HepG2 (cell line): ENCODE results near the gene MTUS2. TPM values are rescaled to one million over a fixed set of nuclear protein-coding genes. Genes with fewer than 3 reads are reported as not detected.

Source experiments
- MXD4 ChIP-seq: IDR thresholded peaks from 2 replicates; pipeline ENCODE4 v1.6.1; 2016; ENCODE audit warnings: mild to moderate bottlenecking, missing biosample characterization, missing genetic modification reagents
- NR2C2 ChIP-seq: sonication (generic); formaldehyde crosslinking; IDR thresholded peaks from 2 replicates; pipeline ENCODE4 v1.4.0; 2020; ENCODE audit warnings: missing genetic modification reagents, mild to moderate bottlenecking, moderate library complexity, borderline replicate concordance
- POLR2G ChIP-seq: fragments of 200-400 bp; formaldehyde crosslinking; IDR thresholded peaks from 2 replicates; pipeline ENCODE4 v1.6.1; 2018; ENCODE audit warnings: mild to moderate bottlenecking, low read depth, low read length, moderate library complexity
- RBFOX2 ChIP-seq: fragments of 200-400 bp; formaldehyde crosslinking; IDR thresholded peaks from 2 replicates; pipeline ENCODE4 v1.6.1; 2017; ENCODE audit warnings: low read depth, mild to moderate bottlenecking, low read length
- SCMH1 ChIP-seq: sonication (generic); formaldehyde crosslinking; IDR thresholded peaks from 2 replicates; pipeline ENCODE4 v1.9.0; 2021; ENCODE audit warnings: missing genetic modification reagents, mild to moderate bottlenecking, borderline replicate concordance
- SOX13 ChIP-seq, 3 experiments: fragments of 450-650 bp in 1 of 3; sonication (generic) in 1 of 3; formaldehyde crosslinking in 1 of 3; IDR thresholded peaks in 2 of 3; conservative IDR thresholded peaks in 1 of 3; 2 replicates each; pipeline versions ENCODE4 v1.5.0 to v1.6.1; 2016 to 2020; ENCODE audit warnings: antibody characterized with exemption in 1 of 3, mild to moderate bottlenecking in 1 of 3, missing compliant biosample characterization in 1 of 3, missing genetic modification reagents in 1 of 3, moderate library complexity in 1 of 3
- ZNF253 ChIP-seq: sonication (generic); formaldehyde crosslinking; IDR thresholded peaks from 2 replicates; pipeline ENCODE4 v1.8.0; 2022; ENCODE audit warnings: mild to moderate bottlenecking, missing genetic modification reagents, borderline replicate concordance
- ZNF333 ChIP-seq: sonication (generic); formaldehyde crosslinking; IDR thresholded peaks from 2 replicates; pipeline ENCODE4 v1.4.0; 2020; ENCODE audit warnings: mild to moderate bottlenecking, missing genetic modification reagents, borderline replicate concordance
- ZNF614 ChIP-seq: IDR thresholded peaks from 2 replicates; pipeline ENCODE4 v1.6.1; 2018; ENCODE audit warnings: missing biosample characterization, missing genetic modification reagents, inconsistent platforms, borderline replicate concordance
- ZSCAN21 ChIP-seq: sonication (generic); formaldehyde crosslinking; IDR thresholded peaks from 2 replicates; pipeline ENCODE4 v1.8.0; 2022; ENCODE audit warnings: mild to moderate bottlenecking, missing genetic modification reagents, moderate library complexity, borderline replicate concordance
- polyA plus RNA-seq, 8 experiments: library from polyadenylated mRNA; depleted of rRNA in 3 of 8; stranded (reverse) in 7 of 8; unstranded in 1 of 8; fragments of >200 nt; fragmentation: Illumina TruSeq in 4 of 8; extraction: Trizol in 4 of 8; gene quantifications; 2 replicates each; pipeline versions ENCODE4 v1.2.1 to v1.2.3, GENCODE V29; 2011 to 2016; ENCODE audit warnings: low read depth in 4 of 8, missing spikeins in 1 of 8, mixed read lengths in 1 of 8; ENCODE audit not compliant: insufficient read depth in 1 of 8
- total RNA-seq, 5 experiments: library from RNA; depleted of rRNA; stranded (reverse); fragments of >200 nt; fragmentation: Illumina TruSeq; extraction: Trizol; gene quantifications; 2 replicates each; pipeline ENCODE4 v1.2.3, GENCODE V29; 2016; ENCODE audit warnings: low read depth in 1 of 5
- TF ChIP-seq, protein P1 (sequence below): sonication (generic); formaldehyde crosslinking; IDR thresholded peaks from 2 replicates; pipeline ENCODE4 v1.5.0; 2020; ENCODE audit warnings: missing genetic modification reagents, mild to moderate bottlenecking, borderline replicate concordance
- TF ChIP-seq, protein P2 (sequence below): IDR thresholded peaks from 2 replicates; pipeline ENCODE4 v1.4.0; 2020; ENCODE audit warnings: mild to moderate bottlenecking, missing genetic modification reagents
- TF ChIP-seq, protein P3 (sequence below): sonication (generic); formaldehyde crosslinking; IDR thresholded peaks from 2 replicates; pipeline ENCODE4 v1.5.0; 2020; ENCODE audit warnings: mild to moderate bottlenecking, missing genetic modification reagents
- TF ChIP-seq, protein P4 (sequence below): sonication (generic); formaldehyde crosslinking; IDR thresholded peaks from 2 replicates; pipeline ENCODE4 v1.4.0; 2020; ENCODE audit warnings: mild to moderate bottlenecking, missing genetic modification reagents, borderline replicate concordance

MTUS2 gene
- total and polyA plus RNA-seq, 2 of the 13 experiments (the other 11 are each of a cell fraction or from before 2014, with no cell fraction given) = not detected

DNA sequence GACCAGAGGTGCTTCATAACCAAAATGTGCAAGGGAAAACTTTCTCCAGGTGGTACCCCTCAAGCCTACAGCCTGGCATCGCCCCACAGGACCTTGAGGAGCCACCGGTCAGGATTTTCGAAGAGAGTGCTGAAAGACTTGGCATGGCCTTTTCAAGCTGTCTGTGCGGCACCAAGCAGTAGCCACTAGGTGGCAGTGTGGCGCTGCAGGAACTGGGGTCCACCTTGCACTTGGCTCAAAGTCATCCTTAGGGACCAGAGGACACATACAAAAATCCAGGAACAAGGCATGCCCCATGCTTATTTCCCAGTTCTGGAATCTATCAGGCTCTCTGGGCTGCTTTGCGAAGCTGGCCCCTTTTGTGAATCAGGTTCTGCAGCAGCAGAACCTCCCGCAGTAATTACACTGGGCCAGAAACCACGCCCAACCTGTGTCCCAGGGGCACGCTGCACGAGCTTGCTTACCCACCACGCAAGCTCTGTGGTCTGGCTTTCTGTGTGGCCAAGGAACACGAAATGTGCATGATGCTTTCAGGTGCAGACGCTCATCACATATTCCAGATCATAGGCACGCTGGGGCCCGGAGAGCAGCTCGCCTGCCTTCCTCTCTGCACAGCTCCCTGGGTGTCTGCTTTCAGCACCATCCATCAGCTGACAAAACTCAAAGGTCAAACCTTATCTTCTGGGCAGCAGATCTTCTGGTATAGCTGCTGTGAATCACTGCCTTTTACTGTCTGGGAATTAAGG is 688.2 kb downstream of the MTUS2 start (continued):
- no peak for TF ChIP-seq ZNF333 (CRISPR knock-in tag)
- no peak for TF ChIP-seq SOX13 (IDR thresholded peaks at IDR 0.05)
- no peak for TF ChIP-seq SOX13 (CRISPR knock-in tag; conservative IDR thresholded peaks at IDR 0.05 in 1 of 2, IDR thresholded peaks at IDR 0.05 in 1 of 2)
- TF ChIP-seq ZNF614 (CRISPR knock-in tag) = no peak
- TF ChIP-seq, protein P1, sequence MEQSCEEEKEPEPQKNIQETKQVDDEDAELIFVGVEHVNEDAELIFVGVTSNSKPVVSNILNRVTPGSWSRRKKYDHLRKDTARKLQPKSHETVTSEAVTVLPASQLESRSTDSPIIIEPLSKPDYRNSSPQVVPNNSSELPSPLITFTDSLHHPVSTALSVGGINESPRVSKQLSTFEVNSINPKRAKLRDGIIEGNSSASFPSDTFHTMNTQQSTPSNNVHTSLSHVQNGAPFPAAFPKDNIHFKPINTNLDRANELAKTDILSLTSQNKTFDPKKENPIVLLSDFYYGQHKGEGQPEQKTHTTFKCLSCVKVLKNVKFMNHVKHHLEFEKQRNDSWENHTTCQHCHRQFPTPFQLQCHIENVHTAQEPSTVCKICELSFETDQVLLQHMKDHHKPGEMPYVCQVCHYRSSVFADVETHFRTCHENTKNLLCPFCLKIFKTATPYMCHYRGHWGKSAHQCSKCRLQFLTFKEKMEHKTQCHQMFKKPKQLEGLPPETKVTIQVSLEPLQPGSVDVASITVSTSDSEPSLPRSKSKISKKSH (CRISPR knock-in tag) = 0 out of 2 replicates have a peak, but pooled peaks have one; percentile 36
- no peak for TF ChIP-seq ZNF253
- no peak for TF ChIP-seq MXD4 (CRISPR knock-in tag)
- TF ChIP-seq, protein P2, sequence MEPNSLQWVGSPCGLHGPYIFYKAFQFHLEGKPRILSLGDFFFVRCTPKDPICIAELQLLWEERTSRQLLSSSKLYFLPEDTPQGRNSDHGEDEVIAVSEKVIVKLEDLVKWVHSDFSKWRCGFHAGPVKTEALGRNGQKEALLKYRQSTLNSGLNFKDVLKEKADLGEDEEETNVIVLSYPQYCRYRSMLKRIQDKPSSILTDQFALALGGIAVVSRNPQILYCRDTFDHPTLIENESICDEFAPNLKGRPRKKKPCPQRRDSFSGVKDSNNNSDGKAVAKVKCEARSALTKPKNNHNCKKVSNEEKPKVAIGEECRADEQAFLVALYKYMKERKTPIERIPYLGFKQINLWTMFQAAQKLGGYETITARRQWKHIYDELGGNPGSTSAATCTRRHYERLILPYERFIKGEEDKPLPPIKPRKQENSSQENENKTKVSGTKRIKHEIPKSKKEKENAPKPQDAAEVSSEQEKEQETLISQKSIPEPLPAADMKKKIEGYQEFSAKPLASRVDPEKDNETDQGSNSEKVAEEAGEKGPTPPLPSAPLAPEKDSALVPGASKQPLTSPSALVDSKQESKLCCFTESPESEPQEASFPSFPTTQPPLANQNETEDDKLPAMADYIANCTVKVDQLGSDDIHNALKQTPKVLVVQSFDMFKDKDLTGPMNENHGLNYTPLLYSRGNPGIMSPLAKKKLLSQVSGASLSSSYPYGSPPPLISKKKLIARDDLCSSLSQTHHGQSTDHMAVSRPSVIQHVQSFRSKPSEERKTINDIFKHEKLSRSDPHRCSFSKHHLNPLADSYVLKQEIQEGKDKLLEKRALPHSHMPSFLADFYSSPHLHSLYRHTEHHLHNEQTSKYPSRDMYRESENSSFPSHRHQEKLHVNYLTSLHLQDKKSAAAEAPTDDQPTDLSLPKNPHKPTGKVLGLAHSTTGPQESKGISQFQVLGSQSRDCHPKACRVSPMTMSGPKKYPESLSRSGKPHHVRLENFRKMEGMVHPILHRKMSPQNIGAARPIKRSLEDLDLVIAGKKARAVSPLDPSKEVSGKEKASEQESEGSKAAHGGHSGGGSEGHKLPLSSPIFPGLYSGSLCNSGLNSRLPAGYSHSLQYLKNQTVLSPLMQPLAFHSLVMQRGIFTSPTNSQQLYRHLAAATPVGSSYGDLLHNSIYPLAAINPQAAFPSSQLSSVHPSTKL (CRISPR knock-in tag) = no peak
- TF ChIP-seq ZSCAN21 (CRISPR knock-in tag) = no peak
- TF ChIP-seq SCMH1 (CRISPR knock-in tag) = no peak
- TF ChIP-seq RBFOX2 = no peak
- TF ChIP-seq NR2C2 = no peak
- TF ChIP-seq, protein P3, sequence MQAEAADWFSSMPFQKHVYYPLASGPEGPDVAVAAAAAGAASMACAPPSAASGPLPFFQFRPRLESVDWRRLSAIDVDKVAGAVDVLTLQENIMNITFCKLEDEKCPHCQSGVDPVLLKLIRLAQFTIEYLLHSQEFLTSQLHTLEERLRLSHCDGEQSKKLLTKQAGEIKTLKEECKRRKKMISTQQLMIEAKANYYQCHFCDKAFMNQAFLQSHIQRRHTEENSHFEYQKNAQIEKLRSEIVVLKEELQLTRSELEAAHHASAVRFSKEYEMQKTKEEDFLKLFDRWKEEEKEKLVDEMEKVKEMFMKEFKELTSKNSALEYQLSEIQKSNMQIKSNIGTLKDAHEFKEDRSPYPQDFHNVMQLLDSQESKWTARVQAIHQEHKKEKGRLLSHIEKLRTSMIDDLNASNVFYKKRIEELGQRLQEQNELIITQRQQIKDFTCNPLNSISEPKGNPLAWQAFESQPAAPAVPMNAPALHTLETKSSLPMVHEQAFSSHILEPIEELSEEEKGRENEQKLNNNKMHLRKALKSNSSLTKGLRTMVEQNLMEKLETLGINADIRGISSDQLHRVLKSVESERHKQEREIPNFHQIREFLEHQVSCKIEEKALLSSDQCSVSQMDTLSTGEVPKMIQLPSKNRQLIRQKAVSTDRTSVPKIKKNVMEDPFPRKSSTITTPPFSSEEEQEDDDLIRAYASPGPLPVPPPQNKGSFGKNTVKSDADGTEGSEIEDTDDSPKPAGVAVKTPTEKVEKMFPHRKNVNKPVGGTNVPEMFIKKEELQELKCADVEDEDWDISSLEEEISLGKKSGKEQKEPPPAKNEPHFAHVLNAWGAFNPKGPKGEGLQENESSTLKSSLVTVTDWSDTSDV (CRISPR knock-in tag) = no peak
- TF ChIP-seq, protein P4, sequence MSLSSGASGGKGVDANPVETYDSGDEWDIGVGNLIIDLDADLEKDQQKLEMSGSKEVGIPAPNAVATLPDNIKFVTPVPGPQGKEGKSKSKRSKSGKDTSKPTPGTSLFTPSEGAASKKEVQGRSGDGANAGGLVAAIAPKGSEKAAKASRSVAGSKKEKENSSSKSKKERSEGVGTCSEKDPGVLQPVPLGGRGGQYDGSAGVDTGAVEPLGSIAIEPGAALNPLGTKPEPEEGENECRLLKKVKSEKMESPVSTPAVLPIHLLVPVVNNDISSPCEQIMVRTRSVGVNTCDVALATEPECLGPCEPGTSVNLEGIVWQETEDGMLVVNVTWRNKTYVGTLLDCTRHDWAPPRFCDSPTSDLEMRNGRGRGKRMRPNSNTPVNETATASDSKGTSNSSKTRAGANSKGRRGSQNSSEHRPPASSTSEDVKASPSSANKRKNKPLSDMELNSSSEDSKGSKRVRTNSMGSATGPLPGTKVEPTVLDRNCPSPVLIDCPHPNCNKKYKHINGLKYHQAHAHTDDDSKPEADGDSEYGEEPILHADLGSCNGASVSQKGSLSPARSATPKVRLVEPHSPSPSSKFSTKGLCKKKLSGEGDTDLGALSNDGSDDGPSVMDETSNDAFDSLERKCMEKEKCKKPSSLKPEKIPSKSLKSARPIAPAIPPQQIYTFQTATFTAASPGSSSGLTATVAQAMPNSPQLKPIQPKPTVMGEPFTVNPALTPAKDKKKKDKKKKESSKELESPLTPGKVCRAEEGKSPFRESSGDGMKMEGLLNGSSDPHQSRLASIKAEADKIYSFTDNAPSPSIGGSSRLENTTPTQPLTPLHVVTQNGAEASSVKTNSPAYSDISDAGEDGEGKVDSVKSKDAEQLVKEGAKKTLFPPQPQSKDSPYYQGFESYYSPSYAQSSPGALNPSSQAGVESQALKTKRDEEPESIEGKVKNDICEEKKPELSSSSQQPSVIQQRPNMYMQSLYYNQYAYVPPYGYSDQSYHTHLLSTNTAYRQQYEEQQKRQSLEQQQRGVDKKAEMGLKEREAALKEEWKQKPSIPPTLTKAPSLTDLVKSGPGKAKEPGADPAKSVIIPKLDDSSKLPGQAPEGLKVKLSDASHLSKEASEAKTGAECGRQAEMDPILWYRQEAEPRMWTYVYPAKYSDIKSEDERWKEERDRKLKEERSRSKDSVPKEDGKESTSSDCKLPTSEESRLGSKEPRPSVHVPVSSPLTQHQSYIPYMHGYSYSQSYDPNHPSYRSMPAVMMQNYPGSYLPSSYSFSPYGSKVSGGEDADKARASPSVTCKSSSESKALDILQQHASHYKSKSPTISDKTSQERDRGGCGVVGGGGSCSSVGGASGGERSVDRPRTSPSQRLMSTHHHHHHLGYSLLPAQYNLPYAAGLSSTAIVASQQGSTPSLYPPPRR (CRISPR knock-in tag) = no peak
- TF ChIP-seq POLR2G = 0 out of 2 replicates have a peak, but pooled peaks have one; percentile 40
